Mammary epithelial cell (primary cell): ENCODE measurements around the gene SLC48A1.

Experiments used
- CTCF ChIP-seq, 2 donors: IDR thresholded peaks in 1 of 2; conservative IDR thresholded peaks in 1 of 2; 2 replicates each; pipeline ENCODE4 v1.5.1; 2011 to 2012; ENCODE audit warnings: inconsistent platforms in 2 of 2, low read length in 2 of 2, mild to moderate bottlenecking in 2 of 2, control low read depth in 1 of 2, low read depth in 1 of 2; ENCODE audit not compliant: insufficient read depth in 1 of 2; ENCODE audit errors: extremely low read depth in 1 of 2
- EZH2 ChIP-seq: IDR thresholded peaks from 2 replicates; pipeline ENCODE4 v1.6.1; 2012; ENCODE audit warnings: low read length, inconsistent platforms, borderline replicate concordance

GRCh38 chr12:47750229-47750798, 22.7 kb upstream of the SLC48A1 start:
- TF ChIP-seq CTCF (conservative IDR thresholded peaks at IDR 0.05 in 1 of 2, IDR thresholded peaks at IDR 0.05 in 1 of 2; ENCODE audit: extremely low read depth in 1 of 2, insufficient read depth in 1 of 2, low read depth in 1 of 2, low read length in 2 of 2) (no peak), EZH2 (no peak)
